GM12873 (cell line): Measurements from ENCODE around the gene PCDH9.

Experiments
- CTCF ChIP-seq: IDR thresholded peaks from 2 replicates; pipeline ENCODE4 v1.5.1; 2012; ENCODE audit warnings: low read depth, mild to moderate bottlenecking, moderate library complexity, low read length, control low read depth; ENCODE audit not compliant: insufficient read depth; ENCODE audit errors: missing control alignments

The PCDH9 gene

DNA sequence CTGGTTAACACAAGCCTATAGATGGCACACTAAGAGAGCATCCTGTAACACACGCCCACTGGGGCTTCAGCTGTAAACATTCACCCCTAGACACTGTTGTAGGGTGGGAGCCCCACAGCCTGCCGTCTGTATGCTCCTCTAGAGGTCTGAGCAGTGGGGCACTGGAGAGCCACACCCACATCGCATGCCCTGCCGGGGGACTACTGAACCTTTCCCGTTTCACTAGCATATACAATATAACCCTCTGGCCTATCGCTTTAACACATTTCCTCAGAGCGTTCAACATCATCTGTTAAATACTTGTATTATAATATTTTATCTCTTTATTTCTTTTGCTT, 73.4 kb downstream of the PCDH9 start:
- no peak for TF ChIP-seq CTCF

- TF ChIP-seq CTCF = no peak
Observed at GRCh38 chr13:67155898-67156722, 74.0 kb downstream of the PCDH9 start.

DNA sequence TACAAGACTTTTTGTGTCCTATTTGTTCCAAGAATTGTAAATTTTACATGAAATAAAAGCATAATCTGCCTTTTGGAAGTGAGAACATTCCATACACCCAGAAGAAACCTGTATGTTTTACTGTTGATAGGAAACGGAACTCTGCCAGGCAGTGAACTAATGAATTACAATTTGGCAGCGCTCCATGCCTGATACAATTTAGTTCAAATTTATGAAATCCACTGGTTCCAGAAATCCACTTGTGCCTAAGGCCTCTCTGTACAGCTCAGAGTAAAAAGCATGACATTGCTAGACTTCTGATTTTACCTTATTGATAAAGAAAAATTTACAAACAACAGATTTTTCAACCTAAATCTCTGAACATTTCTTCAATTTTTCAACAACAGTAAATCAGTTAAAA, 78.1 kb downstream of the PCDH9 start:
- TF ChIP-seq CTCF = no peak

DNA sequence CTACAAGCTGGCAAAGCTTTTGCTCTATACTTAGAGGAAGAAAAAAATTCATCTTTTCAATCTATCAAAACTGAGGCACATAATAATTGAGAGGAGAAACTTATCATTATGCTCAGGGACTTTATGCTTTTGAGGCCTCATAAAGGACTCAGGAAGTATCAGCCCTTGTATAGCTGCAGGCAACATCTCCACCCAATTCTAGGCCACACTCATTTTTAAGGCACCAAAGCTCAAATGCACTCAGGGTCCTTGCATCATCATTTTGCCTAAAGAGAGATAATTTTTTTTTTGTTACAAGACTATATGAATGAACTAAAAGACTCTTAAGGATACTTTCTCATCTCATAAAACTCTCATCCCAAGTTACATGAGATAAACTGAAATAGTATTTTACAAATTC, 78.5 kb downstream of the PCDH9 start:
- no peak for TF ChIP-seq CTCF

GRCh38 chr13:67150608-67151007, 79.5 kb downstream of the PCDH9 start:
- no peak for TF ChIP-seq CTCF

DNA sequence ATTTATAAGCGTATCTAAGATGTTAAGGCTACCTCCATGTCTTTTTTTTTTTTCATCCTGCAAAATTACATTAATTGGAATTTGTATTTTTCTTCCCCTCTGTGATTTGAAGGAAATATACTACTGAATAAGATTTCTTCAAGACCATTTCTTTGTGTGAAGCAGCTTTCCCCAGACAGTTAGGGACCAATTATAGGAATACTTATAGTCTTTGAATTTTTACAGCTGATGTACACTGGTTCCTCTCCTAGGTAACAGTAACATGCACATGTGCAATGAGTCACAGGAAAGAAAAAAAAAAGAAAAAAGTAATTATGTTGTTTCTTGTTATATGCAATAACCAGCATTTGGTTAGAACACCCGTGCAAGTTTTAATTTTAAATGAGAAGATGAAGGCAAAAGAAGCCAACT, 82.0 kb downstream of the PCDH9 start:
- no peak for TF ChIP-seq CTCF

DNA sequence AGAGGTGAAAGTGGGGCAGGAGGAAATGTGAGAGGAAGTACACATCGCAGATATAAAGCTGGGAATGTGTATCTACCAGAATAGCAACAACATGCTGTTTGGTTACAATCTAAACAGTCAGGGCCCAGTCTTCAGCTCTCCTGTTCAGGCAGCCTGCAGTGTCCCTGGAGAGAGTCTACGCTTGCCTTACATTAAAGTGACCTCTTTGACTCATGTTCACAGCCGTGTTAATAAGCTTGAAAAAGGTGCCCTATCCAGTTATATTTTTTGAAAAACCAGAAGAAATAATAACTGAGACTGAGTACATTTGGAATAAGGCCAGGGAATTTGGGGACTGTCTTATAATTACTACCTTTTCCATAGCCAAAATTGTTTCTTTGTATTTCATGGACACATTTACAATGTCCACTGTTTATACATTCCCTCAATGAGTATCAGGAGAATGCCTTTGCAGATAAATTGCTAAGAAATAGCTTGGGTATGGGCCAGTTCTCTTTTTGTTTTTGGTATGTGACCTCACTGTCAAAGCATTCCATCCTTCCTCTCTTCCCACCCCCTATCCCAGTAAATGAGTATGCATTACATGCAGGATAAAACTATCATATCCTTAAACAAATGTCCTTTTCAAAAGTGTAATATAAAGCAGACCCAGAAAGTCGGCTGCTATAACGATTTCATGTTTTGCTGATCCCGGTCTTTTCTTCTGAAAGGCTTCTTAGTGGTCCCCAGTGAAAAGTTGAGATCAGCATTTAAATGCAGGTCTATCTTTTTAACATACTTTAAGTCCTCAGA, 82.6 kb downstream of the PCDH9 start:
- no peak for TF ChIP-seq CTCF
